Measurements from ENCODE around the gene TACR2. TPM values are rescaled to one million over a fixed set of nuclear protein-coding genes. Genes with fewer than 3 reads are reported as not detected.

The TACR2 gene
- total and polyA plus RNA-seq, 4 donors: 0.31 to 2.5 (median 0.49) TPM; not detected in 1

- H3K4me3 ChIP-seq (ENCODE audit: low read length in 2 of 2): no peak overlapping the region
- no peak for DNase-seq
- H3K36me3 ChIP-seq (ENCODE audit: control insufficient read depth in 1 of 2, insufficient read depth in 2 of 2, low read length in 1 of 2): no peaks in the 10 kb centered on the region
- H3K27me3 ChIP-seq (ENCODE audit: control insufficient read depth in 1 of 2, insufficient read depth in 2 of 2, low read length in 1 of 2): no peaks in the 10 kb centered on the region
- no peaks in the 10 kb centered on the region for H3K9me3 ChIP-seq (ENCODE audit: control insufficient read depth, low read length)
- H3K4me1 ChIP-seq (ENCODE audit: control insufficient read depth in 1 of 2, insufficient read depth in 2 of 2, low read length in 2 of 2): no peaks in the 10 kb centered on the region
- ATAC-seq (ENCODE audit: low FRiP score): no peak
- 85 to 89% methylated on average over 8 of the region's 8 CpGs for WGBS, 2 donors
- intact Hi-C loops (cut with DNase I): no loop called here
- no peak overlapping the region for H3K27ac ChIP-seq (ENCODE audit: low read depth in 1 of 2, low read length in 2 of 2)
These were observed 11.4 kb upstream of the TACR2 start for GRCh38 chr10:69428165-69428564.

- no peak overlapping the region for H3K4me3 ChIP-seq (ENCODE audit: low read length in 2 of 2)
- WGBS, 2 donors: 93 to 94% methylated on average over 4 of the region's 4 CpGs
- H3K9me3 ChIP-seq (ENCODE audit: control insufficient read depth, low read length): no peaks in the 10 kb centered on the region
- no peaks in the 10 kb centered on the region for H3K4me1 ChIP-seq (ENCODE audit: control insufficient read depth in 1 of 2, insufficient read depth in 2 of 2, low read length in 2 of 2)
- no peaks in the 10 kb centered on the region for H3K27me3 ChIP-seq (ENCODE audit: control insufficient read depth in 1 of 2, insufficient read depth in 2 of 2, low read length in 1 of 2)
- no peaks in the 10 kb centered on the region for H3K36me3 ChIP-seq (ENCODE audit: control insufficient read depth in 1 of 2, insufficient read depth in 2 of 2, low read length in 1 of 2)
- no peak overlapping the region for H3K27ac ChIP-seq (ENCODE audit: low read depth in 1 of 2, low read length in 2 of 2)
- no peak for DNase-seq
- intact Hi-C loops (cut with DNase I): loop anchor here in 1 of 2 donors (2.0 kb wide), 1 partner anchor 80 kb away; no protein-coding TSS in a partner anchor
- ATAC-seq (ENCODE audit: low FRiP score): no peak
These were observed 9.6 kb upstream of the TACR2 start for GRCh38 chr10:69426376-69426727.

DNA sequence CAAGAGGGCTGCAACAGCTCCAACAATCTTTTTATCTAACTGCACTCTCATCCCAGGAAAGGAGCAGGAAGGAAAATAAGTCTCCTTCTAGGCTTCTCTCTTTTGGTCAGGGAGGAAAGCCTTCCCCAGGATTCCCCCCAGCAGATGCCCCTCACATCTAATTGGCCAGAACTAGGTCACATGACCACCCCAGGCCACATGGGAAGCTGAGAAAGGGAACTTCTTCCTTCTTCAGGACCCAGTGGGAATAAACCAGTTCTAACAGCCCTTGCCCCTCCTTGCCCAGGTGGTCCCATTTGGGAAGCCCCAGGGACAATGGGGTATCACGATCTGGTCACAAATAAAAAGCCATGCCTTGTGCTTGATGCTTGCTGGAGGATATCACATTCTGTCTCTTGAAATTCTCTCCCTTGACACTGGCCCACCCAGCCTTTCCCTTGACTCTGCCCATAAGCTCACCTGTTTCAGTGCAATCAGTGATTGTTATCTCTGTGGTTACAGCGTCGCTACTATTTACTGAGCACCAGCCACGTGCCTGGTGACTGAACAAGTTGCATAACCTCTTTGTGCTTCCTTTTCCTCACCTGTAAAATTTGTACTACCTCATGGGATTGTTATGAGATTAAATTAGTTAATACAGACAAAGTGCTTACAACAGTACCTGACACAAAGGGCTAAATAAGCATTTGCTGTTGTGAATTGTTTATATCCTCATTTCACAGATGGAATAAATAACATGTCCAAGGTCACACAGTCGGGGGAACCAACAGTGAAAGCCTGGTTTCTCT, 9.0 kb upstream of the TACR2 start:
- Histone ChIP-seq H3K27ac (ENCODE audit: low read depth in 1 of 2, low read length in 2 of 2) (no peak overlapping the region), H3K36me3 (ENCODE audit: control insufficient read depth in 1 of 2, insufficient read depth in 2 of 2, low read length in 1 of 2) (no peaks in the 10 kb centered on the region)
- no peak for ATAC-seq (ENCODE audit: low FRiP score)

GRCh38 chr10:69425041-69425440, 8.3 kb upstream of the TACR2 start:
- no peak overlapping the region for H3K4me3 ChIP-seq (ENCODE audit: low read length in 2 of 2)
- no peak for ATAC-seq (ENCODE audit: low FRiP score)
- 82 to 95% methylated on average over 2 of the region's 2 CpGs for WGBS, 2 donors
- H3K9me3 ChIP-seq (ENCODE audit: control insufficient read depth, low read length): no peaks in the 10 kb centered on the region
- no peak for DNase-seq
- H3K4me1 ChIP-seq (ENCODE audit: control insufficient read depth in 1 of 2, insufficient read depth in 2 of 2, low read length in 2 of 2): no peaks in the 10 kb centered on the region
- no peaks in the 10 kb centered on the region for H3K27me3 ChIP-seq (ENCODE audit: control insufficient read depth in 1 of 2, insufficient read depth in 2 of 2, low read length in 1 of 2)
- H3K27ac ChIP-seq (ENCODE audit: low read depth in 1 of 2, low read length in 2 of 2): no peak overlapping the region
- H3K36me3 ChIP-seq (ENCODE audit: control insufficient read depth in 1 of 2, insufficient read depth in 2 of 2, low read length in 1 of 2): no peaks in the 10 kb centered on the region
- intact Hi-C loops (cut with DNase I): no loop called here

More for the DNA sequence above, 9.0 kb upstream of the TACR2 start:
- 74 to 82% methylated on average over 5 of the region's 5 CpGs for WGBS, 2 donors
- H3K4me3 ChIP-seq (ENCODE audit: low read length in 2 of 2): no peak overlapping the region
- H3K4me1 ChIP-seq (ENCODE audit: control insufficient read depth in 1 of 2, insufficient read depth in 2 of 2, low read length in 2 of 2): no peaks in the 10 kb centered on the region
- H3K27me3 ChIP-seq (ENCODE audit: control insufficient read depth in 1 of 2, insufficient read depth in 2 of 2, low read length in 1 of 2): no peaks in the 10 kb centered on the region
- DNase-seq: no peak
- intact Hi-C loops (cut with DNase I): loop anchor here in 1 of 2 donors (2.0 kb wide), 1 partner anchor 81 kb away; no protein-coding TSS in a partner anchor
- H3K9me3 ChIP-seq (ENCODE audit: control insufficient read depth, low read length): no peaks in the 10 kb centered on the region

GRCh38 chr10:69422676-69423075, 6.0 kb upstream of the TACR2 start:
- ATAC-seq (ENCODE audit: low FRiP score): no peak
- Histone ChIP-seq H3K9me3 (ENCODE audit: control insufficient read depth, low read length) (no peaks in the 10 kb centered on the region), H3K4me1 (ENCODE audit: control insufficient read depth in 1 of 2, insufficient read depth in 2 of 2, low read length in 2 of 2) (no peaks in the 10 kb centered on the region), H3K27ac (ENCODE audit: low read depth in 1 of 2, low read length in 2 of 2) (no peak overlapping the region), H3K27me3 (ENCODE audit: control insufficient read depth in 1 of 2, insufficient read depth in 2 of 2, low read length in 1 of 2) (no peaks in the 10 kb centered on the region), H3K36me3 (ENCODE audit: control insufficient read depth in 1 of 2, insufficient read depth in 2 of 2, low read length in 1 of 2) (no peaks in the 10 kb centered on the region), H3K4me3 (ENCODE audit: low read length in 2 of 2) (no peak overlapping the region)
- intact Hi-C loops (cut with DNase I): no loop called here
- peak in 1 of 2 donors; percentile 26 for DNase-seq
- 87 to 88% methylated on average over 4 of the region's 4 CpGs for WGBS, 2 donors

DNA sequence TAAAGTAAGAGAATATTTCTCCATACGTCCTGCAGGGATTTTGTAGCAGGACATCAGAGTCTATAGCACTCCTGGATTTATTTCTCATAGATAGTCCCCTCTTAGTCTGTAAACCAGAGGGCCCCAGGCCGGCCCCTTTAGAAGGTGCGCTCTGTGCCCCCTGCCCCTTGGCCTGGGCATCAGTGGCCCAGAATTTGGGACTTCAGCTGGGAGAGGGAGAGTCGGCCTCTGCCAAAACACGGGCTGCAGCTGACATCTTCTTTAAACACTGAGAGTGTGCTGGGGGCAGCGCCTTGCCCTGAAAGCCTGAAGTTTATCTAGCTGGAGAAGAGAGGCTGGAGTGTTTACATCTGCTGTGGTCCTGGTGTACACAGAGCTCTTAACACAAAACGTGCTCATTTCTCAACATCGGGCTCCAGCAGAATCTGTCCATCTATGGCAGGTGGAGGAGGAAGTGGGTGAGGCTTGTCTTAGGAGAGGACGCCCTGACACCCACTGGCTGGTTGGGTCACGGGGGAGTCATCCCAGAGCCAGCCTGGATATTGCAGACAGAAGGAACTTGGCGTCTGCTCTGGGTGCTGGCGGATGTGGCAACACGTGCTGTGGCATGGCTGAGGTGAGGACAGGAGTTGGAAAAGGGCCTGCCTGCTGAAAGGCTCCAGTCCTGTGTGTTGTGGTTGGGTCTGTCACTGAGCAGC, 5.0 kb upstream of the TACR2 start:
- Histone ChIP-seq H3K27me3 (ENCODE audit: control insufficient read depth in 1 of 2, insufficient read depth in 2 of 2, low read length in 1 of 2) (no peaks in the 10 kb centered on the region), H3K9me3 (ENCODE audit: control insufficient read depth, low read length) (no peaks in the 10 kb centered on the region), H3K4me3 (ENCODE audit: low read length in 2 of 2) (no peak overlapping the region), H3K4me1 (ENCODE audit: control insufficient read depth in 1 of 2, insufficient read depth in 2 of 2, low read length in 2 of 2) (no peaks in the 10 kb centered on the region), H3K36me3 (ENCODE audit: control insufficient read depth in 1 of 2, insufficient read depth in 2 of 2, low read length in 1 of 2) (no peaks in the 10 kb centered on the region), H3K27ac (ENCODE audit: low read depth in 1 of 2, low read length in 2 of 2) (no peak overlapping the region)
- ATAC-seq (ENCODE audit: low FRiP score) (no peak), DNase-seq (peak in 1 of 2 donors; percentile 72)
- intact Hi-C loops (cut with DNase I): no loop called here
- 67 to 79% methylated on average over 13 of the region's 13 CpGs for WGBS, 2 donors

GRCh38 chr10:69419744-69420126, 3.0 kb upstream of the TACR2 start:
- 78 to 84% methylated on average over 11 of the region's 11 CpGs for WGBS, 2 donors
- Histone ChIP-seq H3K9me3 (ENCODE audit: control insufficient read depth, low read length) (no peaks in the 10 kb centered on the region), H3K36me3 (ENCODE audit: control insufficient read depth in 1 of 2, insufficient read depth in 2 of 2, low read length in 1 of 2) (no peaks in the 10 kb centered on the region), H3K27me3 (ENCODE audit: control insufficient read depth in 1 of 2, insufficient read depth in 2 of 2, low read length in 1 of 2) (no peaks in the 10 kb centered on the region), H3K4me1 (ENCODE audit: control insufficient read depth in 1 of 2, insufficient read depth in 2 of 2, low read length in 2 of 2) (no peaks in the 10 kb centered on the region), H3K4me3 (ENCODE audit: low read length in 2 of 2) (no peak overlapping the region), H3K27ac (ENCODE audit: low read depth in 1 of 2, low read length in 2 of 2) (no peak overlapping the region)
- intact Hi-C loops (cut with DNase I): loop anchor here in 1 of 2 donors (10.0 kb wide), 1 partner anchor 215 kb away; the partner anchor contains the start of gene FAM241B
- ATAC-seq (ENCODE audit: low FRiP score) (no peak), DNase-seq (peak in 1 of 2 donors; percentile 70)

DNA sequence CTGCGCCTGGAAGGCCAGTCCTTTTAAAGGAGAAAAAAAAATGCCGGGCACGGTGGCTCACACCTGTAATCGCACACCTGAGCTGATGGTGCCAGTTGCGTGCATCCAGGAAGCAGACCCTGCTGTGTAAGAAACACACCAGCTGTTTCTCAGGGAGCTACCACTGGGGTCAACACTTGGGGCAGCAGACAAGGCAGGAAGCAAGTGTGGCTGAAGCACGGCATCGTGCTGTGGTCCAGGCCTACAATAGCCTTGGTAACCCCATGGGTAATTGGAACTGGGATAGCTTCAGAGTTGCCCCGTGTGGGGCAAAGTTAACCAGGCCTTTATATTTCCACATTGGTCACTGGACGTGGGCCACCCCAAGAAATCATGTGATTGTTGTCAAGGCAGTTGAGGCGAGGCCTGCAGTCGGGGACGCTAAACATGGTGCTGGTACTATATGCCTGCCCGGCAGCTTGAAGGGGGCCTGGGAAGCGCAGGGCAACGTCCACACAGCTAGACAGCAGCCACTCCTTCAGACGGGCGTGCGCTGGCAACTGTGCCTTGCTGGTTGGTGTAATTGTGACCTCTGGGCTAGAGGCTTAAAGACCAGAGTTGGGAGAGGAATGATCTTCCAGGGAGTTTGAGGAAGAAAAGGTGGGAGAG, 2.5 kb upstream of the TACR2 start:
- Histone ChIP-seq H3K9me3 (ENCODE audit: control insufficient read depth, low read length) (no peaks in the 10 kb centered on the region), H3K27me3 (ENCODE audit: control insufficient read depth in 1 of 2, insufficient read depth in 2 of 2, low read length in 1 of 2) (no peaks in the 10 kb centered on the region), H3K4me3 (ENCODE audit: low read length in 2 of 2) (no peak overlapping the region), H3K36me3 (ENCODE audit: control insufficient read depth in 1 of 2, insufficient read depth in 2 of 2, low read length in 1 of 2) (no peaks in the 10 kb centered on the region), H3K4me1 (ENCODE audit: control insufficient read depth in 1 of 2, insufficient read depth in 2 of 2, low read length in 2 of 2) (no peaks in the 10 kb centered on the region), H3K27ac (ENCODE audit: low read depth in 1 of 2, low read length in 2 of 2) (no peak overlapping the region)
- intact Hi-C loops (cut with DNase I): loop anchor here in 1 of 2 donors (10.0 kb wide), 1 partner anchor 216 kb away; the partner anchor contains the start of gene FAM241B
- 94 to 95% methylated on average over 18 of the region's 18 CpGs for WGBS, 2 donors
- ATAC-seq (ENCODE audit: low FRiP score): no peak
- DNase-seq: peak in 1 of 2 donors; percentile 64
